OCI-LY7 (cell line): ENCODE results near the gene PGAP2.

Experiments
- EZH2phosphoT487 ChIP-seq: fragments of 200-600 bp; sonication (generic); IDR thresholded peaks from 2 replicates; pipeline ENCODE4 v1.6.1; 2018; ENCODE audit warnings: low read depth, borderline replicate concordance, mild to moderate bottlenecking, mixed run types, antibody characterized with exemption, low read length, moderate library complexity, mixed read lengths
- TF ChIP-seq, protein P1 (sequence below): fragments of 200-600 bp; sonication (generic); conservative IDR thresholded peaks from 2 replicates; pipeline ENCODE4 v1.5.1; 2014; ENCODE audit warnings: mild to moderate bottlenecking, antibody characterized with exemption, low read length, moderate library complexity, mixed read lengths

GRCh38 chr11:3795131-3796001 lies 13.0 kb upstream of the PGAP2 start:
- TF ChIP-seq, protein P1, sequence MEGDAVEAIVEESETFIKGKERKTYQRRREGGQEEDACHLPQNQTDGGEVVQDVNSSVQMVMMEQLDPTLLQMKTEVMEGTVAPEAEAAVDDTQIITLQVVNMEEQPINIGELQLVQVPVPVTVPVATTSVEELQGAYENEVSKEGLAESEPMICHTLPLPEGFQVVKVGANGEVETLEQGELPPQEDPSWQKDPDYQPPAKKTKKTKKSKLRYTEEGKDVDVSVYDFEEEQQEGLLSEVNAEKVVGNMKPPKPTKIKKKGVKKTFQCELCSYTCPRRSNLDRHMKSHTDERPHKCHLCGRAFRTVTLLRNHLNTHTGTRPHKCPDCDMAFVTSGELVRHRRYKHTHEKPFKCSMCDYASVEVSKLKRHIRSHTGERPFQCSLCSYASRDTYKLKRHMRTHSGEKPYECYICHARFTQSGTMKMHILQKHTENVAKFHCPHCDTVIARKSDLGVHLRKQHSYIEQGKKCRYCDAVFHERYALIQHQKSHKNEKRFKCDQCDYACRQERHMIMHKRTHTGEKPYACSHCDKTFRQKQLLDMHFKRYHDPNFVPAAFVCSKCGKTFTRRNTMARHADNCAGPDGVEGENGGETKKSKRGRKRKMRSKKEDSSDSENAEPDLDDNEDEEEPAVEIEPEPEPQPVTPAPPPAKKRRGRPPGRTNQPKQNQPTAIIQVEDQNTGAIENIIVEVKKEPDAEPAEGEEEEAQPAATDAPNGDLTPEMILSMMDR, result no peak
- TF ChIP-seq EZH2phosphoT487, result no peak
